Thyroid gland (tissue), 4 donors: Measurements from ENCODE around the gene SLC12A3.

Experiments
- CTCF ChIP-seq, 6 experiments: fragments of 200-600 bp in 3 of 6; fragments of 450-650 bp in 3 of 6; sonication (generic) in 3 of 6; IDR thresholded peaks; one replicate each; pipeline ENCODE4 v1.5.1; 2016 to 2019; ENCODE audit warnings: antibody characterized with exemption in 6 of 6, mild to moderate bottlenecking in 2 of 6, inconsistent platforms in 1 of 6, moderate library complexity in 1 of 6
- POLR2A ChIP-seq, 2 donors: fragments of 450-650 bp; IDR thresholded peaks; one replicate each; pipeline ENCODE4 v1.6.1; 2017; ENCODE audit warnings: antibody characterized with exemption in 2 of 2, mild to moderate bottlenecking in 2 of 2, moderate library complexity in 1 of 2

- TF ChIP-seq CTCF (IDR thresholded peaks at IDR 0.05) = no peak
- TF ChIP-seq POLR2A (IDR thresholded peaks at IDR 0.05) = peak in 1 of 2 donors; percentile 8
These were observed 73.9 kb downstream of the SLC12A3 start for GRCh38 chr16:56938664-56939513.
